ENCODE results near the gene SLC35A1.
A peak's percentile ranks its signal among the peaks of the same experiment; 100 is the strongest.
"Not testable (repeated sequence)": the region's sequence is repeated elsewhere in the genome, so short reads cannot be mapped to it uniquely, and the experiment has no call there.

SLC35A1 gene

DNA sequence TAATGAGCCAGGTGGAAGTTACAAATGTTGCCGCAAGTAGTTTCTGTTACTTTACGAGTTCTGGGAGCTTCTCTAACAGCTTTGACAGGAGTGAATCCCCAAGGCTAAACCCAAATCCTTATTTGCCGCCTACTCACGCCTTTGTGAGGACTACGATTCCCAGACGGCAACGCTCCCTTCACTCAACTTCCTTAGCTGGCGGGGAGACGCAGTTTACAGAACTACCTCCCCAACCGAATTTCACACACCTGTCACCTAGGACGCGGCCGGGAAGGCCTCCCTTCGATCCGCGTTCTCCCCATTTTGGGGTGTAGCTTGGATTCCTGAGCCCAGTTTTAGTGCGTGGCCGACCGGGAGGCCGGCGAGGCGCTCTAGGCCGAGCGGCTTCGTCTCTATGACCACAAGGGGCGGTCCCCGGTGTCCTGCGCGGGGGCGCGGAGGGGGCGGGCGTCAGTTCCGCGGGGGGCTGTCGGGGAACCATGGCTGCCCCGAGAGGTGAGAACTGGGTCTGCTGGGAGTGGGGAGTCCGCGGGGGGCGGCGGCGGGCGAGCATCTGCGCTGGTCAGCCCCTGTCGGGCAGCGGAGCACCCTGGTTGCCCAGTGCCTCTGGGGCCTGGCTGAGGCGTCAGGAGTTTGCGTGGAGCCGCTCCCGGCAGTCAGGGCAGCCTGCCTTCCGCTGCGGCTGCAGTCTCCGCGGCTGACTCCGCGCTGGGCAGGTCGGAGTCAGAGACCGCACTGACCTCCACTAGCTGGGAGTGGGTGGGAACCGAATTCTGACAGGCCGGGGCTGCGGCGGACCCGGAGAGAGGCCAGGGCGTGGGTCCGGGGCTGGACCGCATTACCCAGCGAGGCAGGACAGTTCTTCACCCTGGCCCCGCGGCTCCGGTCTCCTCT is at the start of gene SLC35A1:
Gene SLC35A1, plus strand, starts transcription at position 450 of the 894 bp plus-strand sequence. Its CDS starts 30 bp downstream, at position 480.
- peak; percentile 50 for DNase-seq (ENCODE audit: low spot score)
- FAIRE-seq: no peak

GRCh38 chr6:87426789-87427188 is 46.0 kb upstream of the SLC35A1 start:
- no peak for FAIRE-seq
- no peak for DNase-seq (ENCODE audit: low spot score)

DNA sequence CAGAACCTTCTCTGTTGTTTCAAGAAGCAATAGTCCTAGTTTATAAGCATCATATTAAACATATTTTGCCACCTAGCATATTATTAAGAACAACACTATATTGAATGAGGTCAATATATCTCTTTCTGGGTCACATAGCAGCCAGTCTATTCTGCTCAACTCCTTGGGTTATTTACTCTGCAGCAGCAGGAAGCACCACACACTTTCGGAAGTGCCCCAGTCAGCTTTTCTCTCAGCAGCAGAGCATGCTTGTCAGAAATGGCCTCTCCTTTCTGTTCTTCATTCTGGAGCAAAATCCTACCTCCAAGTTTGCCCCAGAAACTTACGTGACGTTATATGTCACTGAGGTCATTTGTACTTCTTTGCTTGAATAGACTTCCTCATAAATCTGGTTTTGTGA is 42.3 kb upstream of the SLC35A1 start:
- no peak for FAIRE-seq
- no peak for DNase-seq (ENCODE audit: low spot score)

DNA sequence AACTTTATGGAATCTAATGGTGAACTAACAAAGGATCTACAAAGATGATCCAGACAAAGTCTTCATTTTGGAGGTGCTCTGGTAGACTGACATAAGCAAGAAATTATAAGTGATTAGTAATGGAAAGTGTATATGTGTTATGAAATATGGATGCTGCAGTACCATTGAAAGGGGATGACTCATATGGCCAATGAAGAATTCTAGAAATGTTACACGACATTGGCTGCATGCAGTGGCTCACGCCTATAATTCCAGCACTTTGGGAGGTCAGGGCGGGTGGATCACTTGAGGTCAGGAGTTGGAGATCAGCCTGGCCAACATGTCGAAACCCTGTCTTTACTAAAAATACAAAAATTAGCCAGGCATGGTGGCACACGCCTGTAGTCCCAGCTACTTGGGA is 41.5 kb upstream of the SLC35A1 start:
- FAIRE-seq (no peak), DNase-seq (ENCODE audit: low spot score) (no peak)

- FAIRE-seq (no peak), DNase-seq (ENCODE audit: low spot score) (peak; percentile 20)
Observed at GRCh38 chr6:87436435-87436834, 36.3 kb upstream of the SLC35A1 start.

GRCh38 chr6:87441711-87442110 is 31.1 kb upstream of the SLC35A1 start:
- FAIRE-seq (no peak), DNase-seq (ENCODE audit: low spot score) (no peak)

DNA sequence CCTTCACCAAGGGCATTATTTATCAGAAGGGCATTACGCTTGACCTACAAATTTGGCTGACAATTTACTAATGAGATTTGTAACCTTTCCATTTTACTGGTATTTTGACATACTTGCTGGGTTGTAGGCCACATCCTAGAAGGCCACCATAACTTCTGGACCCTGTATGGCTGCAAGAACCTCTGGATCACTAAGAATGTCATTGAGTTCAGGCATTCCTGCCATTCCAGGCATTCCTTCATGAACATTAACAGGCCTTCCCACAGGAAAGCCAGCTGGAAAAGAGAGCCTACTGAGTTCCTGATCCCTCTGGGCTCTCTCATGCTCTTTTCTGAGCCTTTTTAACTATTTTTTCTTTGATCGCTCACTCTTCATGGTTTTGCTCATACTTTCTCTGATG is 28.4 kb upstream of the SLC35A1 start:
- DNase-seq (ENCODE audit: low spot score) (peak; percentile 18), FAIRE-seq (no peak)

- FAIRE-seq (no peak), DNase-seq (ENCODE audit: low spot score) (no peak)
Observed at GRCh38 chr6:87465051-87465450, 7.7 kb upstream of the SLC35A1 start.

DNA sequence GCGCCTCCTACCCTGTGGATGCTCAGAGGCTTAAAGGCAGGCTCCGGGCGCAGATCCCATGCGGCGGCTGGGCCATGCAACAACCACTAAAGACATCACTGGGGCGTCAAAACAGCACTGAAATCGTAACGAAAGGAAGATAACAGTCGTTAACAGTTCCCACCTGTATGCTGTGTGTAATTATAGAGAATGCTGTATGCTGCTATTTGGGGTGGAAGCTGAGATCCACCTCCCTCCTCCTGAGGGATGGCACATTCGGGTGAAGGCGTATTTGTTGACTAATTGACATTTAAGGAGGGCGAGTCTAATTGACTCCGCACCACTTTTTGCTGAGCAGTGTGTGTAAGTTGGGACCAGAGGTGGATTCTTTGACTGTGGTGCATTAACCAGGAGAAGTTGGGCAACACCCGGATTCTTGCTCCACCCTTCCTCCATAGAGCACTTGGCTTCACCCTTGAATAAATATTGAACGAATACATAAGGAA is 687 bp downstream of the SLC35A1 start:
- no peak for FAIRE-seq

DNA sequence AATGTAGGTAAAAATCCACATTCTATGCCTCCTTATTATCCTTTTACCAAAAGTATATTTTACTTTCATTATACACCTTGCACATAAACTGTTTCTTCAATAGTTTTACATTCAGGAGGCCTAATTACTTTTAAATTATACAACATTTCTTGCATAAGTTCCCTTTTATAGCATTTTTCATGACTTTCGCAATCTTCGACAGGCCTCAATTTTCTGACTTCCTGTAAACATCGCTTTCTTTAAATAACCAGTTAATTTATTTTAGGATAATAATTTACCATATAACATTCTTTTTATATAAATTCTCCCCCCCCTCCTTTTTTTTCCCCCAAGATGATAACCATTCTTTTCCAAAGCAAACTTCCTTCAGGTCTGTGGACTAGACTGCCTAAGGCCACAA is 9.2 kb downstream of the SLC35A1 start:
- no peak for FAIRE-seq
- DNase-seq (ENCODE audit: low spot score): no peak

More for the DNA sequence above, 687 bp downstream of the SLC35A1 start:
- peak; percentile 14 for DNase-seq (ENCODE audit: low spot score)

- no peak for FAIRE-seq
- no peak for DNase-seq (ENCODE audit: low spot score)
Observed at GRCh38 chr6:87482366-87482765, 9.6 kb downstream of the SLC35A1 start.

DNA sequence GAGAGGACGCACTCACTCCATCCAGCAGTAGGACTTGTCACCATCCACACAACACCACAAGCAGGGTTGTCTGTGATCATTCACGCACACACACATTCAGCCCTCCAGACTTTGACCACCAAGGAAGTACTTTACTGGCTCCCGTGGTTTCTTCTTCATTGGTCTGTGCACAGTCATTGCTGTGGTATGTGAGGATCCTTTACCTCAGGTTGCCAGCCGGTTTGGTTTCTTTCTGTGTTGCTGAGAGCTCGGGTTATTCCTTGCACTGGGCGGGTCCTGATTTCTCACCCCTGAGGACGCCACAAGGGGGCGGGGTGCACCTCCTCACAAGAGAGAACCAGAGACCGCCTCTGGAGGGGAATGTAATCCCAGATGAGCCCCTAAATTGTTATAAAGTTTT is 11.2 kb downstream of the SLC35A1 start:
- DNase-seq (ENCODE audit: low spot score) (peak; percentile 70), FAIRE-seq (no peak)

GRCh38 chr6:87484491-87484890 is 11.7 kb downstream of the SLC35A1 start:
- DNase-seq (ENCODE audit: low spot score) (no peak), FAIRE-seq (no peak)

GRCh38 chr6:87487555-87487954 is 14.8 kb downstream of the SLC35A1 start:
- DNase-seq (ENCODE audit: low spot score) (no peak), FAIRE-seq (no peak)

DNA sequence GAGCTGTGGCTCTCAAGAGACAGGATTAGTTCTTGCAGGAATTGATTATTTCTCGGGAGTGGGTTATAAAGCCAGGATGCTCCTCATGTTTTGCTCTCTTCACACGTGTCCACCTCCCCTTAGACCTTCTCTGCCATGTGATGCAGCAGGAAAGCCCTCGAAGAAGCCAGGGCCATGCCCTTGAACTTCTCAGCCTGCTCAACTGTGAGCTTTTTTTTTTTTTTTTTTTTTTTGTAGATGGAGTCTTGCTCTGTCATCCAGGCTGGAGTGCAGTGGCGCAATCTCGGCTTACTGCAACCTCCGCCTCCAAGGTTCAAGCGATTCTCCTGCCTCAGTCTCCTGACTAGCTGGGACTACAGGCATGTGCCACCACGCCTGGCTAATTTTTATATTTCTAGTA is 16.6 kb downstream of the SLC35A1 start:
- not testable (repeated sequence) for DNase-seq (ENCODE audit: low spot score); FAIRE-seq

DNA sequence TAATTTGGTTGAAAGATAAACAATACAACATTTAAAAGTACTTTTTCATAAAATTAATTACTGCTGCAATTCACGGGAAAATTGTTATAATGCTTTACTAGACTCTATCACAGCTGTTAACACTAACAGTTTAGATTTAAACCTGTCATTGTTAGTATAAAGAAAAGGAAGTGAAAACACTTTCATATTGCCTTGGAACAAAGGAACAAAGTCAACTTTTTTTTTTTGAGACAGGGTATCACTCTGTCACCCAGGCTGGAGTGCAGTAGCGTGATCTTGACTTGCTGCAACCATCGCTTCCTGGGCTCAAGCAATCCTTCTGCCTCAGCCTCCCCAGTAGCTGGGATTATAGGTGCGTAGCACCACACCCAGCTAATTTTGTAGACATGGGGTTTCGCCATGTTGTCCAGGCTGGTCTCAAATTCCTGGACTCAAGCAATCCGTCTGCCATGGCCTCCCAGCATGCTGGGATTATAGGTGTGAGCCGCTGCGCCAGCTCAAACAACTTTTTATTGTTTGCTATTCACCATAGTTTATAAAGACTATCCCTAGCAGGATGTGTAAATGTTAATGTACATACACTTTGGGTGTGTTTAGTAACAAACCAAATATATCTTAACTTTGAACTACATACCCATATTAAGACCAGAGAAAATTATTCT is 22.1 kb downstream of the SLC35A1 start:
- DNase-seq (ENCODE audit: low spot score): no peak
- no peak for FAIRE-seq

DNA sequence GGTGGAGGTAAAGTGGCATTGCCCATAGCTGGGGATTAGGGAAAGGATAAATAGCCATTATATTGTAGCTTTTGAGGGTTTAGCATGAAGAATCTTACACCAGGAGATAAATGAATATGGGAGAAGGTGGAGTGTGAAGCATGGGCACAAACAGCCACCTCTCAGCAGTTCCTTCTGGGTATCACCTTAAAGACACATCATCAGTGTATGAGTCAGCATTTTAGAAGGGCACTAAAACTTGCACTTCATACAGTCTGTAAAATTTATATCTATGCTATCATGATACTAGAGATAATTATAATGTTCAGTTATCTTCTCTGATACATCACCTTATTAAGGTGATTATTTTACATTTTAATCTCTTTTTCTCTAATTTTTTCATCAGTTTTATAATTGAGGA is 25.3 kb downstream of the SLC35A1 start:
- FAIRE-seq (no peak), DNase-seq (ENCODE audit: low spot score) (no peak)

DNA sequence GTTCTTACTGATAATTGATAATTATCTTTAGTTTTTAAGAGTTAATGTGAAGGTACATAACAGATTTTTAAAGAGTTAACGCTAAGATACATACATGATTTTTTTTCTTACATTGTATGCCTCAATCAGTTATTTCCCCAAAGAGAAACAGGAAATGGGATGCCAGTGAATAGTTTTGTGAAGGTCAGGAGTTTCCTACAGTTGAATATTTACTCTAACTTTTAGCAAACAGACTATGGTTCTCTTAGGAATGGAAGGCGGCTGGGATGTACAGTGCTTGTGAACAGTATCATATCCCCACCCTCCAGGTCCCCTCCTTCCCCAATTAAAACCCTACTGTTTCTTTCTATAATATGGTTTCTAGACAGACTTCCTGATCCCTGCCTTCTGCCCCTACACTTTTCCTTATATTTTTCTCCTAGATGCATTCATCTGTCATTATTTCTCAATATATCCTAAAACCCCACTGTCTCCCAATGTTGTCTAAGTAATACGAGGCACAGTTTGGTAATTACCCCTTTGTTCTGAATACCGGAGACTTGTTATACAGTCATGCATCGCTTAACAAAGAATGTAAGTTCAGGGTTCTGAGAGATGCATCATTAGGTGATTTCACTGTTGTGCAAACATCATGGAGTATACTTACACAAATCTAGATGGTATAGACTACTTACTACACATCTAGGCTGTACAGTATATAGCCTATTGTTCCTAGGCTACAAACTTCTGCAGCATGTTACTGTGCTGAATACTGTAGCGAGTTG is 29.2 kb downstream of the SLC35A1 start:
- DNase-seq (ENCODE audit: low spot score) (no peak), FAIRE-seq (no peak)

DNA sequence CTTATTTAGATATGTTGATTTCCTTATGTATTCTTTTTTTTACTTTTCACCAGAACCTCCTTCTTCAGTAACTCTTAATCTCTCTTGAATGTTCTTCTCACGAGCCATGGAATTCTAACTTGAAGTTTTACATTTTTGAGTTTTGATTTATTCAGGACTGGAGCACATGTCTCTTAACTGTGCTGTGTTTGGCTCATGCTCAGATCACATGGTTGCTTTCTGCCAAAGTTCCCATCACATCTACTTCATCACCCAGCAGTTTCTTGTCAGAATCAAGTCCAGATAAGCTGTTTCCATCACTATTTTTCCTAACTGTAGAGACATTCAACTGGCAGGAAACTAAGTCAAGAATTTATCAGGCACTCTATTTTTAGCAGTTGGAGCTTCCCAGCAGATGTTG is 31.7 kb downstream of the SLC35A1 start:
- no peak for FAIRE-seq
- DNase-seq (ENCODE audit: low spot score): no peak

DNA sequence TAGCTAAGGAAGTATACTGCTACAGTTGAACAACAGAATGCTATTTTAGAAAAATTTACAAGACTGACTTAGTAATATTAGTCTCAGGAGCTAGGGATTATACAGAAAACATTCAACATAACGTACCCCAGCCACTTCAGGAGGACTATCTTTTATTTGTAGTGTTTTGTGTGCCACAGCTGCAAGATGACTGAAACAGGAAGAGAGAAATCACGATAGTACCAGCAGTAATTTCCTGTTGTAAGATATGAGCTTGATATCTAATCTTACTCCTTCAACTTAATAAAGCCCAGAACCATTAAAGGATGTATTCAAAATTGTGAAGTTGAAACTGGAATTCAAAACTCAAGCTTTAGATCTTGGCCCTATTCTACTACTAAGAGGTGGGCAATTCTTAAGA is 42.1 kb downstream of the SLC35A1 start:
- no peak for DNase-seq (ENCODE audit: low spot score)
- no peak for FAIRE-seq

GRCh38 chr6:87518453-87518852 is 45.7 kb downstream of the SLC35A1 start:
- FAIRE-seq: no peak
- DNase-seq (ENCODE audit: low spot score): no peak

DNA sequence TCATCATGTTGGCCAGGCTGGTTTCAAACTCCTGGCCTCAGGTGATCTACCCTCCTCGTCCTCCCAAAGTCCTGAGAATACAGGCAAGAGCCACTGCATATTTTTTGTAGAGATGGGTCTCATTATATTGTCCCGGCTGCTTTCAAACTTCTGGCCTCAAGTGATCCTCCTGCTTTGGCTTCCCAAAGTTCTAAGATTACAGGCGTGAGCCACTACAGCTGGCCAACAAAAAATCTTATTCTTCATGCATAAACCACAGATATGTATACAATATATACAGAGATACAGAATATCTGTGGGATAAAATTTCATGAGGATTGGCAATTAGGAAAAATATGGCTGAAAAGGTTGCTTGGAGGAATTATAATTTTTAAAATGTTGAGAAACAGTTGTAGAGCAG is 49.9 kb downstream of the SLC35A1 start:
- no peak for DNase-seq (ENCODE audit: low spot score)
- FAIRE-seq: no peak

Measured in RCC 7860 (cell line).